HPDE6-E6E7 (cell line): ENCODE data around the gene SCAI.
"Not testable (repeated sequence)": the region's sequence is repeated elsewhere in the genome, so short reads cannot be mapped to it uniquely, and the experiment has no call there.

ENCODE experiments used
- DNase-seq: peaks from one replicate; pipeline ENCODE4 v3.0.0; 2011; ENCODE audit warnings: missing footprints; ENCODE audit errors: extremely low spot score

SCAI gene

DNA sequence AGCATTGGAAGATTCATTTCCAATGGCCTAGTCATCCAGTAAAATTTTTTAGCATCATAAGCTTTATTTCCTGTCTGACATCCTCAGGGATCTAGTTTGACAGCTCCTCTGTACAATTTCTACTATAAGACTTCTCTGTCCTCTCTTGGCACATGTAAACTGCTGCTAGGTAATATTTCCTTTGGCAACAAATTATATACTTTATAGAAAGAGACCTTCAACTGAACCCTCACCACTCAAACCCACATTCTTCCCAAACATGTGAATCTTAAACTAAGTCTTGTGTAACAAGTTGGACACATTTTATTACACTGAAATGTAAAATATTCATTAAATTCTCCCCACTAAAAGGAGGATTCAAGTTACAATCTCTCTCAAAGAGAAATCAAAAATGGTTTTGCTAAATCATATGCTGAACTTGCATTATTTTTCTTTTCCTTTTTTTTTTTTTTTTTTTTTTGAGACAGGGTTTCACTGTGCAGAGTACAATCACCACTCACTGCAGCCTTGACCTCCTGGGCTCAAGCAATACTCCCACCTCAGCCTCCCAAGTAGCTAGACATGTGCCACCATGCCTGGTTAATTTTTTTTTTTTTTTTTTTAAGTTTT lies 36.9 kb downstream of the SCAI start:
- no peak for DNase-seq

GRCh38 chr9:125103770-125104460 lies 39.4 kb downstream of the SCAI start:
- no peak for DNase-seq

DNA sequence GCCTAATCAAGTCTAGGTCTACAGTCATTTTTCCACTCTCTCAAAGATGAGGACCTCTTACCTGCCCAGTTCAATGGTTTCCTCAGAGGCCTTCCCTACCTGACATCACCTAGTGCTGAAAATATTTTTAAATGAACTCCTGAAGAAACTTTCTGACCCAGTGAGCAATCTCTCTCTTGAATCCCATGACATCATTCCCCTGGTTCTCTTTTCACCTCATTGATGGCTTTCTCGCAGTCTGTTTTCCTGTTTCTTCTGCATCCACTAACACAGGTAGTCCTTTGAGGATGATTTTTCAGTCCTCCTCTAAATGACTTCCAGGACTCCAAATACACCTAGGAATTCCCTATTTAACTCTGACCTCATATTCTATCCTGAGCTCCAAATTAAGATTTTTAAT lies 40.3 kb downstream of the SCAI start:
- DNase-seq, result no peak

DNA sequence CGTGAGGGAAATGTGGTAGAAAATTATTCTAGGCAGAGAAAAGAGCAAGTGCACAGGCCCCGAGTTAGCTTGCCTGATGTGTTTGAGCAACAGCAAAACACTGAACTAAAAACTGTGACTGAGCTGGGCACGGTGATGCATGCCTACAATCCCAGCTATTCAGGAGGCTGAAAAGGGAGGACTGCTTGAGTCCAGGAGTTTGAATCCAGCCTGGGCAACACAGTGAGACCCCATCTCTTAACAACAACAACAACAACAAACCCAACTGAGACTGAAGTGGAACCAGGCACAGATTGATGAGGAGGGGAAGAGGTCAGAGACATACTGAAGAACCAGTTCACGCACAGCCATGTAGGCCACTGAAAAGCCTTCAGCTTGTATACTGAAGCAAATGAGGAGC lies 42.5 kb downstream of the SCAI start:
- no peak for DNase-seq

GRCh38 chr9:125099816-125100215 lies 43.5 kb downstream of the SCAI start:
- DNase-seq, result no peak

DNA sequence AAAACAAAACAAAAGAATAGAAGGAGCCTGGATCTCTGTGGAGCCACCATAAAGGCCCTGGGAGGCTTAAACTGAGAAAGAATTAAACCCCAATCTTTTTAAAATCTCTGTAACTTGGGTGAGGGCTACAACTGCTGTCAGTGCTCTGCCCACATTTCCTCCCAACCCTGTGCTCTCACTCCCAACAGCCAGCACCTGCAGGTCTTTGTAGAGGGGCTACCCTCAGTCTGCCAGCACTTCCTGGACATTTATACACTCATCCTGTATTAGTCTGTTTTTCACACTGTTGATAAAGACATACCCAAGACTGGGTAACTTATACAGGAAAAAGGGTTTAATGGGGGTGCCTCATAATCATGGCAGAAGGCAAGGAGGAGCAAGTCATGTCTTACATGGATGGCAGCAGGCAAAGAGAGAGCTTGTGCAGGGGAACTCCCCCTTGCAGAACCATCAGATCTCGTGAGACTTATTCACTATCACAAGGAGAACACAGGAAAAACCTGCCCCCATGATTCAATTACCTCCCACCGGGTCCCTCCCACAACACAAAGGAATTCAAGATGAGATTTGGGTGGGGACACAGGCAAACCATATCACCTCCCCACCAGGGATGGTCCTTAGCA lies 47.4 kb downstream of the SCAI start:
- DNase-seq, result no peak

- DNase-seq, result no peak
These were observed 52.2 kb downstream of the SCAI start for GRCh38 chr9:125091121-125091520.

DNA sequence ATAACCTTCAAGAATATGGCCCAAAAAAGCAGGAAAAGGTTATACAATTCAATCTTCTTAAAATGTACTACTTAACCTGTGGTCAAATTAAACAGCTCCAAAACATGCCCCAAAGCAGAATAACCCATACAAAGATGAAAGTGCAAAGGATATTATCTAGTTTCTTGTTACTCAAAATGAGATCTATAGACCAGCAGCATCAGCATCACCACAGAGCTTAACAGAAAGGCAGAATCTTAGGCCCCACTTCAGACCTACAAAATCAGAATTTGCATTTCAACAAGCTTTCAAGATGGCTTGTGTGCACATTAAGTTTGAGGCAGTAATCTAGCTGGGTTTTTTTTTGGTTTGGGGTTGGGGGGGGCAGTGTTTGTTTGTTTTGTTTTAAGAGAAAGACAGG lies 54.0 kb downstream of the SCAI start:
- no peak for DNase-seq

DNA sequence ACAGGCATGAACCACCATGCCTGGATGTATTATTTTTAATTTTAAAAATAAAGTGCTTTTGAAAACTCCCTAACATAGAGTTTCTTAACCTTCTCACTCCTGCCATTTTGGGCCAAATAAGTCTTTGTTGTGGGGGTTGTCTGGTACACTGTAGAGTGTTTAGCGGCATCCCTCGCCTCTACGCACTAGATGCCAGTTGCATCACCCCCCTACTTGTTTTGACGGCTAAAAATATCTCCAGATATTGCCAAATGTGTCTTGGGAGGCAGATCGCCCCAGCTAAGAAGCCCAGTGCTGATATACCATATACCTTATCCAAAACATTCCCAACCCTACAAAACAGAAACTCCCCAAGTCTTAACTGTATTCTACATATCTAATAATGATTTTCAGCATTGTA lies 54.6 kb downstream of the SCAI start:
- DNase-seq, result no peak

- DNase-seq, result no peak
These were observed 57.4 kb downstream of the SCAI start for GRCh38 chr9:125085703-125086477.

DNA sequence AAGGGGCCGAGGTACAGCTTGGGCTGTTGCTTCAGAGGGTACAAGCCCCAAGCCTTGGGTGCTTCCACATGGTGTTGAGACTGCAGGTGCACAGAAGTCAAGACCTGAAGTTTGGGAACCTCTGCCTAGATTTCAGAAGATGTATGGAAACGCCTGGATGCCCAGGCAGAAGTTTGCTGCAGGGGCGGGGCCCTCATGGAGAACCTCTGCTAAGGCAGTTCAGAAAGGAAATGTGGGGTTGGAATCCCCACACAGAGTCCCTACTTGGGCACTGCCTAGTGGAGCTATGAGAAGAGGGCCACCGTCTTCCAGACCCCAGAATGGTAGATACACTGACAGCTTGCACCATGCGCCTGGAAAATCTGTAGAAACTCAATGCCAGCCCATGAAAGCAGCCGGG lies 61.1 kb downstream of the SCAI start:
- not testable (repeated sequence) for DNase-seq

DNA sequence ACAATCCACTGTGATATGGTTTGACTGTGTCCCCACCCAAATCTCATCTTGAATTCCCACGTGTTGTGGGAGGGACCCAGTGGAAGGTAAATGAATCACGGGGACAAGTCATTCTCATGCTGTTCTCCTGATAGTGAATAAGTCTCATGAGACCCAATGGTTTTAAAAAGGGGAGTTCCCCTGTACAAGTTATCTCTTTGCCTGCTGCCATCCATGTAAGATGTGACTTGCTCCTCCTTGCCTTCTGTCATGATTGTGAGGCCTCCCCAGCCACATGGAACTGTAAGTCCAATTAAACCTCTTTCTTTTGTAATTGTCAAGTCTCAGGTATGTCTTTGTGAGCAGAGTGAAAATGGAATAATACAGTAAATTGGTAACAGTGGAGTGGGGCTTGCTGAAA lies 62.5 kb downstream of the SCAI start:
- DNase-seq, result not testable (repeated sequence)

GRCh38 chr9:125079931-125080330 lies 63.4 kb downstream of the SCAI start:
- DNase-seq, result no peak

GRCh38 chr9:125075997-125076396 lies 67.3 kb downstream of the SCAI start:
- no peak for DNase-seq

DNA sequence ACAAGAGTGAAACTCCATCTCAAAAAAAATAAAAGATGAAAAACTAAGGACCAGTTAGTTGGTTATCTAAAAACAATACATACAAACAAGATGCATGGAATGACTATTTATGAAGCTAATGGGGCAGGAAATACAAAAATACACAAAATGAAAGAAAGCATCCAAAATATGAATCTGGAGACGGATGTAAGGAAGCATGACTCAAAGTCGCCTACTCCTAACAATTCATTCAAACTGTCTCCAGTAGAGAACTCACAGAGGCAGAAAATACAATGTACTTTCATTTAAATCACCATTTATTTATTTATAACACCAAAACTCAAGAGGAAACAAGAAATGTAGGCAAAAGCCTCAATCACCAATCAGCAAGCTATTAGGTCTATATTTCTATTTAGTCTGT lies 68.4 kb downstream of the SCAI start:
- no peak for DNase-seq

DNA sequence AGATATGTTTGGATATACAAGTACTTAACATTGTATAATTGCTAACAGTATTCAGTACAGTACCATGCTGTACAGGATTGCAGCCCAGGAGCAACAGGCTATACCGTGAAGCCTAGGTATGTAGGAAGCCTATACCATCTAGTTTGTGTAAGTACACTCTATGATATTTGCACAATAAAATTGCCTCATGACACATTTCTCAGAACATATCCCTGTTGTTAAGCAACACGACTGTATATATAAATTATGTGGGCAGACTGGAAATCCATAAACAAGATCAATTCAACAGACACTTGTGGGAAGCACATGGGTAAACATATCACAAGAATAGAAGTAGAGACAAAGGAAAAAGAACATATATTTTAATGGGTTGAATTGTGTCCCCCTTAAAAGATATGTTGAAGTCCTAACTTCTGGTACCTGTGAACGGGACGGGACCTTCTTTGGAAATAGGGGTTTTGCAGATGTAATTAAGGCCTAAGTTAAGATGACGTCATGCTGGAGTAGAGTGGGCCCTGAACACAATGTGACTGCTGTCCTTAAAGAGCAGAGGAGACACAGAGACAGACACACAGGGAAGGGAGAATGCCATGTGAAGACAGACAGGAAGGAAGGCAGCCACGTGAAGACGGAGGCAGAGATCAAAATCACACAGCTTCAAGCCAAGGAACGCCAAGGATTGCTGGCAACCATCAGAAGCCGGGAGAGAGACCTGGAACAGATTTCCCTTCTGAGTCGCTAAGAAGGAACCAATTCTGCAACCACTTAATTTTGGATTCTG lies 76.3 kb downstream of the SCAI start:
- no peak for DNase-seq

DNA sequence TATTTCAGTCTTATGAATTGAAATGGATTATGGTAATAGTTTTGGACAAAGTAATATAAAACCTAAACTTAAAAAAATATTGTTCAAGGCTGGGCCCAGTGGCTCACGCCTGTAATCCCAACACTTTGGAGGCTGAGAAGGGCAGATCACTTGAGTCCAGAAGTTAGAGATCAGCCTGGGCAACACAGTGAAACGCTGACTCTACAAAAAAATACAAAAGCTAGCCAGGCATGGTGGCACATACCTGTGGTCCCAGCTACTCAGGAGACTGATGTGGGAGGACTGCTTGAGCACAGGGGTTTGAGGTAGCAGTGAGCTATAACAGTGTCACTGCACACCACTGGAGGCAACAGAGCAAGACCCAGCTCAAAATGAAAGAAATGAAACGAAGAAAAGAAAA lies 81.9 kb downstream of the SCAI start:
- no peak for DNase-seq

DNA sequence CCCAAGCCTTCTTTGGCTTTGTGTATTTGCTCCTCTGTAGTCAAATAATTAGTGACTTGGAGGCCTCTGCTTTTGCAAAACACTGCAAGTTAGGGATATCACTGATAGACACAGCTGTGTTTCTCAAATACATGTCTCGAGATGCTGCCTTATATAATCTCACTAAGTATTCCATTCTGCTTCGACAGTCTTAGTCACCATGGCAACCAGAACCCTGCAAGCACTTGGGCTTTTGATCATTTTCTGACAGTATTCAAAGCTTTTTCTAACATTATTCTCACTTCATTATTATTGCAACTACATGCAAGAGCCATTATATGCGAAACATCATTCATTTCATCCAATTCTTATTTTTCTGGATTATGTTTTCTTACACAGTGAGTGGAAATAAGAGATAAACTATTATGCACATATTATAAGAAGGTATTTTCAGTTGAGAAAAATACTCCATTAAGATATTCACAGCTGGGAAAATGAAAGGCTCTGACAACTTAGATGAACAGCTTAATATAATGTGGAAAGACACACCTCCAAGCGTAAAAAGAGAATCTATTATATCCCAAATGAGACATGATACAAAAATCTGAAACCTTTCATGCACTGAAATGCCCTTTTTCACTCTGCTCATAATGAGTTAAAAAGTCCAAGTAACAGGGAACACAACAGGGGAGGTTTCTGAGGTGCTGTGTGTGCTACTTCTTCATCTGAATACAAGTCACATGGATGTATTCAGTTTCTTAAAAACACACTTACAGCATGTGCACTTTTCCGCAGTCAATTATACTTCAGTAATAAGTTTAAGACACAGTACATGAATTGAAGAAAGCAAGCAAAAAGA lies 93.9 kb downstream of the SCAI start:
- DNase-seq, result no peak

DNA sequence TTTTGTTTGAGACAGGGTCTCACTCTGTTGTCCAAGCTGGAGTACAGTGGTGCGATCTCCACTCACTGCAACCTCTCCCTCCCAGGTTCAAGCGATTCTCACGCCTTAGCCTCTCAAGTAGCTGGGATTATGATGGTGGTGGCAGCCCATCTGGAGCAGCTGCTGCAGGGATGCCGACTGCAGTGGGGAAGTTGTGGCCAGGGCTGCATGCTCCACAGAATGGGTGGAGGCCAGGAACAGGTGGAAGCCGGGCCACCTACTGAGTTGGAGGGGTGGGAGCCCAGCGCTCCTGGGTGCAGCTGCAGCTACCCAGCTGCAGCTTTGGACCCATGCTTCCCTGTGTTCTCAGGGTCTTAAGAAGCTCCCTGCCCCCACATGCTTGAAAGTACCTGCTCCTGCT lies 99.7 kb downstream of the SCAI start:
- no peak for DNase-seq

DNA sequence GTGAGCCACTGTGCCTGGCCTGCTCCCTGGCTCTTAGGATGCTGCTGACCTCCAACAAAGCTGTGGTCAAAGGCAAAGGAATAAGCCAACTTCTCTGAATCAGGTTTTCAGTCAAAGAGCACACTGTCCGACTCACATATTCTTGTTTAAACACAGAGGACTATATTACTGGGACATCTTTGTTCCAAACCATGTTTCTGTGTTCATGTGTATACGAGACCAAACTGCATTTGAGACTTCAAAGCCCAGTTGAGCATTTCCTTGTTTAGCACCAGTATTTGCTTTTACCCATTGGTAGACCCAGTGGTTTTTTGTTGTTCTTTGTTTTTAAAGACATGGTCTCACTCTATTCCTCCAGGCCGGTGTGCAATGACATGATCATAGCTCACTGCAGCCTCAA lies 100.2 kb downstream of the SCAI start:
- DNase-seq, result no peak

DNA sequence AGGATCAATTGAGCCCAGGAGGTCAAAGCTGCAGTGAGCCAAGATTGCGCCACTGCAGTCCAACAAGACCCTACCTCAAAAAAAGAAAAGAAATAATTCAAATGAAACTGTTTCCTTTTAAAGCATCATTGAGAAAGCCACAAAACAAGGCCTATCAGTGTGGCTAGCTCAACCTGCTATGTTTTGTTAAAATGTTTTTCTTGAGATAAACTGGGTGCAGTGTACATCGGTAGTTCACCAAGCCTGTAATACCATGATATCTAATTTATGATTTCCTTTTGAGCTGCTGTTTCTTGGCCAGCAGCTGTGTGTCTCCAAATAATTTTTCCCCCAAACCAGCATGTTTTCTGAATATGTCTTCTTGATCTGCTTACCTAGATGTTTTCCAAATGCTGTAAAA lies 105.2 kb downstream of the SCAI start:
- DNase-seq, result no peak
